Cardiac muscle cell (in vitro differentiated cells and primary cell): ENCODE measurements around the gene PRRT2. TPM values are rescaled to one million over a fixed set of nuclear protein-coding genes. Genes with fewer than 3 reads are reported as not detected.
"Not testable (repeated sequence)": the region's sequence is repeated elsewhere in the genome, so short reads cannot be mapped to it uniquely, and the experiment has no call there.

Experiments used
- DNase-seq, 2 donors: peaks; one replicate each; pipeline versions ENCODE4 v3.0.0 to v3.0.0-alpha.2; 2010 to 2017; ENCODE audit warnings: low read depth in 1 of 2, low spot score in 1 of 2
- H3K27ac ChIP-seq: fragments of 200-600 bp; sonication (generic); 2 replicates; pipeline ENCODE4 v1.5.1; 2016
- H3K27me3 ChIP-seq: fragments of 200-600 bp; sonication (generic); 2 replicates; pipeline ENCODE4 v1.6.0; 2016; ENCODE audit warnings: control low read depth
- H3K36me3 ChIP-seq: fragments of 200-600 bp; sonication (generic); 2 replicates; pipeline ENCODE4 v1.5.1; 2016; ENCODE audit warnings: control low read depth
- H3K4me1 ChIP-seq: fragments of 200-600 bp; sonication (generic); 2 replicates; pipeline ENCODE4 v1.8.1; 2017; ENCODE audit warnings: low read depth, mild to moderate bottlenecking, mixed run types
- H3K4me3 ChIP-seq: fragments of 200-600 bp; sonication (generic); 2 replicates; pipeline ENCODE4 v1.5.1; 2016; ENCODE audit warnings: mild to moderate bottlenecking
- H3K9me3 ChIP-seq: fragments of 200-600 bp; sonication (generic); 2 replicates; pipeline ENCODE4 v1.5.1; 2017; ENCODE audit warnings: low read depth, mild to moderate bottlenecking, control low read depth
- CTCF ChIP-seq: IDR thresholded peaks from 2 replicates; pipeline ENCODE4 v1.5.1; 2012; ENCODE audit warnings: low read depth, mild to moderate bottlenecking, low read length
- polyA plus RNA-seq: library from polyadenylated mRNA; unstranded; fragments of >200 nt; fragmentation: Nextera tagmentation; extraction: Ambion mirVana; gene quantifications from 2 replicates; pipeline ENCODE4 v1.2.1, GENCODE V29; 2016
- total RNA-seq: library from RNA; depleted of rRNA; stranded (reverse); fragments of >200 nt; gene quantifications from 2 replicates; pipeline ENCODE4 v1.2.3, GENCODE V29; 2016

Gene PRRT2
- total and polyA plus RNA-seq, 2 experiments from 2014 or later, result 19.3 to 19.7 TPM

GRCh38 chr16:29769507-29769906 lies 42.5 kb upstream of the PRRT2 start:
- Histone ChIP-seq H3K36me3 (no peaks in the 10 kb centered on the region), H3K9me3 (no peaks in the 10 kb centered on the region), H3K4me3 (no peak overlapping the region), H3K27ac (no peak overlapping the region), H3K27me3 (no peaks in the 10 kb centered on the region), H3K4me1 (no peaks in the 10 kb centered on the region)
- no peak for DNase-seq
- no peak for TF ChIP-seq CTCF

GRCh38 chr16:29770250-29770929 lies 41.6 kb upstream of the PRRT2 start:
- H3K36me3 ChIP-seq, result no peaks in the 10 kb centered on the region
- no peak overlapping the region for H3K4me3 ChIP-seq
- H3K27ac ChIP-seq, result no peak overlapping the region
- TF ChIP-seq CTCF, result no peak
- no peaks in the 10 kb centered on the region for H3K4me1 ChIP-seq
- H3K27me3 ChIP-seq, result no peaks in the 10 kb centered on the region
- no peak for DNase-seq
- no peaks in the 10 kb centered on the region for H3K9me3 ChIP-seq

- not testable (repeated sequence) for H3K27me3 ChIP-seq, H3K27ac ChIP-seq, H3K9me3 ChIP-seq, H3K4me3 ChIP-seq, H3K4me1 ChIP-seq, H3K36me3 ChIP-seq
- peak in 1 of 2 donors; percentile 25 for DNase-seq
Observed at GRCh38 chr16:29772330-29772729, 39.7 kb upstream of the PRRT2 start.

- TF ChIP-seq CTCF, result no peak
- no peaks in the 10 kb centered on the region for H3K4me1 ChIP-seq
- no peaks in the 10 kb centered on the region for H3K27me3 ChIP-seq
- DNase-seq, result no peak
- H3K27ac ChIP-seq, result no peak overlapping the region
- no peaks in the 10 kb centered on the region for H3K9me3 ChIP-seq
- H3K36me3 ChIP-seq, result no peaks in the 10 kb centered on the region
- no peak overlapping the region for H3K4me3 ChIP-seq
Observed at GRCh38 chr16:29774730-29775129, 37.3 kb upstream of the PRRT2 start.

GRCh38 chr16:29775742-29776408 lies 36.1 kb upstream of the PRRT2 start:
- H3K27me3 ChIP-seq, result no peaks in the 10 kb centered on the region
- H3K27ac ChIP-seq, result no peak overlapping the region
- H3K9me3 ChIP-seq, result no peaks in the 10 kb centered on the region
- TF ChIP-seq CTCF, result no peak
- no peaks in the 10 kb centered on the region for H3K4me1 ChIP-seq
- no peaks in the 10 kb centered on the region for H3K36me3 ChIP-seq
- H3K4me3 ChIP-seq, result no peak overlapping the region
- peak in 1 of 2 donors; percentile 57 for DNase-seq

- Histone ChIP-seq H3K4me1 (no peaks in the 10 kb centered on the region), H3K27ac (no peak within 1 kb of the TSS), H3K36me3 (no peaks in the 10 kb centered on the region), H3K4me3 (no peak within 1 kb of the TSS), H3K27me3 (no peaks in the 10 kb centered on the region), H3K9me3 (no peaks in the 10 kb centered on the region)
- no peak for TF ChIP-seq CTCF
- no peak for DNase-seq
Observed at GRCh38 chr16:29777576-29778350, 34.2 kb upstream of the PRRT2 start, which contains the start of gene ZG16. Gene ZG16, plus strand, starts transcription at chr16:29778256. Its CDS starts 1,011 bp downstream, at chr16:29779267.
